ENCODE data around the gene DGKD.

Gene DGKD

DNA sequence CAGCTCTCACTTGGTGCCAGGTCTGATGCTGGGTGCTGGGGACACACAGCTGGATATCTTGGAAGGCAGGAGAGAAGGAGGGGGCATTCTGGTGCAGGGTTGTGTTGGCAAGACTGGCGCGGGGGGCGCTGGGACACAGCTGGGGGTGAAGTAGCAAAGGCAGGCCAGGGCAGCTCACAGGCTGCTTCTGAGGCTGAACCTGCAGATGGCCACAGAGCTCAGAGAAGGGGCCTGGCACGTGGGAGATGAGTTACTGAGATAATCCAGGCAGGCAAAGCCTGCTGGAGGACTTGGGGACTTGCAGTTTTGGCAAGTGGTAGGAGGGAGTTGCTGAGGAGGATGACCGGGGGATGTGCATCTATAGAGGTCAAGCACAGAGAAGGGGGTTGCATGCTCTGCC, 16.2 kb upstream of the DGKD start:
- DNase-seq, result no peak

GRCh38 chr2:233338812-233339368, 15.4 kb upstream of the DGKD start:
- no peak for DNase-seq

DNA sequence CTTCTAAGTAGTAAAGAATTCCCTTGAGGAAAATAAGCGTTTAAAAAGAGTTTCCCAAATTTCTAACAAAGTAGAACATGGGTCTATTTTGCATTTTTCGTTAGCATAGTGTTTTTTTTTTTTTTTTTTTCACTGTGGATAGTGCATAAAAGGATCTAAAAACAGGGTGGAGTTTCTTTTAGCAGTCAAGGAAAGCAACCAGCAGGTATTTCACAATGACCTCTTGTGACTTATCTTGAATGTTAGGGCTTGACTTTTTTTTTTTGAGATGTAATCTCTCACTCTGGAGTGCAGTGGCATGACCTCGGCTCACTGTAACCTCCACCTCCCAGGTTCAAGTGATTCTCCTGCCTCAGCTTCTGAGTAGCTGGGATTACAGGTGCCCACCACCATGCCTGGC, 14.9 kb upstream of the DGKD start:
- DNase-seq, result no peak

GRCh38 chr2:233341296-233341695, 13.0 kb upstream of the DGKD start:
- no peak for DNase-seq

DNA sequence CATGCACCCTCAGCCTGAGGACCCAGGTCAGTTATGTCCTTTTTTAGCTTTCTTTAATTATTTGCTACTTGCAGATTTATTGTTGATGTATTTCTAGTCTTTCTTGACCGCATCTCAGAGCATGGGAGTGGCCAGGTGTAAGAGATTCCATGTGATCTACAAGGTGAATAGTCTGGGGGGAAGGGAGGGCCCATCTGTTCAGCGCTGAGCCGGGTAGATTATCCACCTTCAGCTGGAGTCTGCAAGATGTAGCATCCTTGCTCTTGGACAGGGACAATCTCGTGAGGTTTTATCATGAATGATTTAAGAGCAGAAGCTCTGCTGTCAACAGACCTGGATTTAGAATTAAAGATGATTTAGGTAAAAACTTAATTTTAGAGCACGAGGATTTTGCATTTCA, 12.0 kb upstream of the DGKD start:
- DNase-seq, result no peak

- no peak for DNase-seq
Measured at GRCh38 chr2:233343171-233343705, 11.1 kb upstream of the DGKD start.

DNA sequence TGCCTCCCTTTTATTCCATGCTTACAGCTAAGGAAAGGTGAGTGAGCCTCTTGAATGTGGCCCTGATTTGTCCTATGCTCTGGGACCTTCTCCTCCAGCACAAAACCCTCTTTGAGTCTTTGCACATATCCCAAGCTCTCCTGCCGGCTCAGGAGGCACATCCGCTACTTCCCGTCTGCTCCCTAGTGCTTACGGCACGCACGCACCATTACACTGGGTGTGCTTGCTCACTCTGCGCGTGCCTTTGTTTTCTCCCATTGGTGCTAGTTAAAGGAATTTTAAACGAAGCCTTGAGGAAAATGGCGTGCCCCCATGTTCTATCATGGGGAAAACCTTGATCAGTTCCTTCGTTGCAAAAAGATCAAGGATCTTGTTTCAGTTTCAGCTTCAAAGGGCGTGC, 7.9 kb upstream of the DGKD start:
- DNase-seq, result no peak

DNA sequence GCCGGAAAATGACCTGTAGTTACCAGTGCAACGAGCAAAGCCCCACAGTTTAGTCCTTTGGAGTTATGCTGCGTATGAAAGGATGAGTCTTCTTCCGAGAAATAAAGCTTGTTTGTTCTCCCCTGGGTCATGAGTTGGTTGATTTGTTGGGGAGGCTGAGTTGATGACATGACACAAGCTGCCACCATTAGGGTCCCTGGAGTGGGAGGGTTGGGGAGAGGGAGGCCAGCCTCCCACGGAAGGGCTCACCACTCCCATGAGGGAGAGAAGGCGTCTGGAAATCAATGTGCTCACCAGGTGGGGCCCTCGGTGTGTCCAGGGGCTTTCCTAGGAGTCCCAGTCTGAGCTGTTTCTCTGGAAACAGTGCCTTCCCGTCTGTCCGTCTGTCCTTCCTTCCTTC, 7.4 kb upstream of the DGKD start:
- no peak for DNase-seq

DNA sequence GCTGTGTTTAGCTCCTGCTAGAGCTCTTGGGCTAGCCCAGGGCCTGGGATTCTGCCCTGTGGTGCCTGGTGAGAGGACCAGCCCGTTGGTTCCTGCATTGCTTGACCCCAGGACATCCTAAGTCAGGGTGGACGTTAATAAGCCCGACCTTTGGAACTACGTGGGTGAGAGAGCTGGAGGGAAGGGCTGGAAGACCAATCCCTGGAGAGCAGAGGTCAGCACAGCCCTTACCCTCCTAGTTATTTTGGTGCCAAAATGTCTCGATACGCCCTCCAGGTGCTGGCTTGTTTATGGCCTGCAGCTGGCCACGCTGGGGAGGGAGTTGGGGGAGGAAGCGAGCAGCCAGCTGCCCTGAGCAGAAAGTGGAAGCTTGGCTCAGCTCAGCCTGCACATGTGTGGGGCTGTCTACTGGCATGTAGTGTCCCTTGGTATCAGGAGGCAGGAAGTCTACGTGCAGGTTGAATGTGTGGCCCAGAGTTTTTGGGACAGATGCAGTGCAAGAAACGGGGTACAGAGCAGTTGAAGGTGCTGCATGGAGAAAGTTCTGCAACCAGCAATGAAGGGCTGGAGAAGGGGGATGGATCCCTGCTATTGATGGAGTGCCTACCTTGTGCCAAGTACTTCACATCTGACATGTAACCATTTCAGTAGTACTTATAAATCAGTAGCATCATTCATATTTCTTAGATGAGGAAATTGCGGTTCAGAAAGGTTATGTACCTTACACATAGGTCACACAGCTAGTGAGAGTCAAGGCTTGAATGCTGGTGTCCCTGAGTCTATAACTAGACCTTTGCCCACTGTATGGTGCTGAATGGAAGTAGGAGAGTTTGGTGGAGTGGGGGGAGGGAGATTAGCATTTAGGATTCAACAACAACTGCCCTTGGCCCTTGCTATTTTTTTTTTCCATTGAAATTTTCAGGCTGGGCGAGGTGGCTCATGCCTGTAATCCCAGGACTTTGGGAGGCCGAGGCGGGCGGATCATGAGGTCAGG, 5.0 kb upstream of the DGKD start:
- DNase-seq, result no peak

- DNase-seq, result peak; percentile 69
Measured at GRCh38 chr2:233350708-233351107, 3.6 kb upstream of the DGKD start.

GRCh38 chr2:233351423-233351822, 2.9 kb upstream of the DGKD start:
- DNase-seq, result no peak

DNA sequence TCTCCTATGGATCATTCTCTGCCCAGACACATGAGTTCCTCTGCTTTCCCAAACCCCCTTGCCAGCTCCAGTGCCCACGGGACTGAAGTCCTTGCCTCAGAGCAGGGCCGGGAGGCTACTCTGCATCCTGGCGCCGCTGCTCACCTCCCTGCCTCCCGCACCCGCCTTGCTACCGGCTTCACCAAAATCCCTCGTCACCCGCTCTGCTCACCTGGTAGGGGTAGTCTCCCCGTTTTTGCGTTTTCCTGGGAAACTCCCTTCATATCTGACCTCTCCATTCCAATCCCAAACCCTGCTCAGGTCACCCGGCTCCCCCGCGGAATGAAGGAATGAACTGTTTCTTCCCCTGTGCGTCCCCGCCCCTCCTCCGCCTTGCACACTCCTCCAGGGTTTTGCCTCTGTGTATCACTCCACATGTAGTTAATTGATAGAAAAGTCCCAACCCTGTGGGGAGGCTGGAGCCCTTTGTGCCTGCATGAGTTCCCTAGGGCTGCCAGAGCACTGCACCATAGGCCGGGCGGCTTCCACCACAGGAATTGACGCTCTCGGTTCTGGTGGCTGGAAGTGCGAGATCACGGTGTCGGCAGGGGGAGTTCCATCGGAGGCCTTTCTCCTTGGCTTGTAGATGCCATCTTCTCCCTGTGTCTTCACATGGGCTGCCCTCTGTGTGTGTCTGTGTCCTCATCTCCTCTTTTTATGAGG, 2.0 kb upstream of the DGKD start:
- no peak for DNase-seq

- DNase-seq, result no peak
Measured at GRCh38 chr2:233353101-233353768, 1.1 kb upstream of the DGKD start.

- DNase-seq, result peak; percentile 36
Measured at GRCh38 chr2:233354500-233354924, 218 bp downstream of the DGKD start.

- peak; percentile 10 for DNase-seq
Measured at GRCh38 chr2:233354971-233355574, 779 bp downstream of the DGKD start.

DNA sequence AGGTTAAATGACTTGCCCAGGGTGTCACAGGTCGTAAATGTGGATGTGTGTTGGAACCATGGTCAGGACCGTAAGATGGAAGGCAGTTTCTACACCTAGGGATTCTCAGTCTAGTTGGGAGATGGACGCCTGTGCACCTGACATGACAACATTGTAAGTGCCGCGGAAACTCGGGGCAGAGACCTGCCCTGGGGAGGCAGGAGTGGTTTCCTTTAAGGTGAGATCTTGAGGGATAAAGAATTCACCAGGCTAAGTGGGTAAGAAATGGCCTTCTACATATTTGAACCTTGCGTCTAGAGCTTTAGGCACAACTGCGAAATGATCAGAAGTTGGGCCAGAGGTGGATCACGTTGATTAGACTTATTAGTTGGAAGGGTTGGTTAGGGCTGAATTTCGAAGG, 1.6 kb downstream of the DGKD start:
- DNase-seq, result no peak

GRCh38 chr2:233356546-233357308, 2.4 kb downstream of the DGKD start:
- no peak for DNase-seq

DNA sequence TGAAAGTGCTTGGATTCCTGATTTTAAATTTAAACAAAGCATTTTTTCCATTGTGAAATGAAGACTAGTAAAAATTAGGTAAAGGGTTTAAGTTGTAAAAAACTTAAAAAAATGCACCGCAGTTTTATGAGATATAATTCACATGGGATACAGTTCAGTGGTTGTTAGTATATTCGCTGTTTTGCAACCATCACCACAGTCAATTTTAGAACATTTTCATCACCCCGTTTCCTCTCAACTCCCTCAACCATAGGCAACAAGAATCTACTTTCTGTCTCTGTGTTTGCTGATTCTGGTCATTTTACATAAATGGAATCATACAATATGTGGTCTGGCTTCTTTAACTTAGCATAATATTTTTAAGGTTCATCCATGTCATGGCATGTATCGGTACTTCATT, 4.0 kb downstream of the DGKD start:
- DNase-seq, result no peak

- DNase-seq, result no peak
Measured at GRCh38 chr2:233358947-233359346, 4.7 kb downstream of the DGKD start.

DNA sequence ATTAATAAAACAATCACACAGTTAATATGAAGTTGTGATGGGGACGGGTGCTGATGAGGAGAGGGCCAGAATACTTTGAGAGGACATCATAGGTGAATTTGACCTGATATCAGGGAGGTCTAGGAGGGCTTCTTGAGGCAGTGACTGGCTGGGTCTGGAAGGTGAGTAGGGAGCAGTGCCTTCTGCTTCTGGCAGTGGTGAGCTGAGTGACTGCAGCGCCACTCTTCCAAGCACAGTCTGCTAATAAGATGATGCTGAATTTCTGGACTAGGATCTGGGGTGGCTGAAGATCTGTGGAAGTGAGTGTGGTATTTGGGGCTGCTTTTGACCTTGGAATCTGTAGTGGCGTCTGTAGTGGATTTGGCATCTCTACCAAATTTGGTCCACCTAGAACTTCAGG, 5.5 kb downstream of the DGKD start:
- DNase-seq, result no peak

- no peak for DNase-seq
Measured at GRCh38 chr2:233360771-233361176, 6.5 kb downstream of the DGKD start.

- no peak for DNase-seq
Measured at GRCh38 chr2:233361297-233361696, 7.0 kb downstream of the DGKD start.
